AG09319 (cell line): Measurements from ENCODE around the gene CCDC9B.

Source experiments
- DNase-seq: peaks from one replicate; pipeline ENCODE4 v3.0.0-alpha.2; 2010; ENCODE audit warnings: low read depth; ENCODE audit errors: extremely low read depth
- TF ChIP-seq, protein P1 (sequence below): IDR thresholded peaks from 2 replicates; pipeline ENCODE4 v1.5.1; 2011; ENCODE audit warnings: low read depth, mild to moderate bottlenecking, inconsistent platforms, low read length, moderate library complexity

The CCDC9B gene

GRCh38 chr15:40320931-40321371 is 19.8 kb downstream of the CCDC9B start:
- no peak for DNase-seq
- TF ChIP-seq, protein P1, sequence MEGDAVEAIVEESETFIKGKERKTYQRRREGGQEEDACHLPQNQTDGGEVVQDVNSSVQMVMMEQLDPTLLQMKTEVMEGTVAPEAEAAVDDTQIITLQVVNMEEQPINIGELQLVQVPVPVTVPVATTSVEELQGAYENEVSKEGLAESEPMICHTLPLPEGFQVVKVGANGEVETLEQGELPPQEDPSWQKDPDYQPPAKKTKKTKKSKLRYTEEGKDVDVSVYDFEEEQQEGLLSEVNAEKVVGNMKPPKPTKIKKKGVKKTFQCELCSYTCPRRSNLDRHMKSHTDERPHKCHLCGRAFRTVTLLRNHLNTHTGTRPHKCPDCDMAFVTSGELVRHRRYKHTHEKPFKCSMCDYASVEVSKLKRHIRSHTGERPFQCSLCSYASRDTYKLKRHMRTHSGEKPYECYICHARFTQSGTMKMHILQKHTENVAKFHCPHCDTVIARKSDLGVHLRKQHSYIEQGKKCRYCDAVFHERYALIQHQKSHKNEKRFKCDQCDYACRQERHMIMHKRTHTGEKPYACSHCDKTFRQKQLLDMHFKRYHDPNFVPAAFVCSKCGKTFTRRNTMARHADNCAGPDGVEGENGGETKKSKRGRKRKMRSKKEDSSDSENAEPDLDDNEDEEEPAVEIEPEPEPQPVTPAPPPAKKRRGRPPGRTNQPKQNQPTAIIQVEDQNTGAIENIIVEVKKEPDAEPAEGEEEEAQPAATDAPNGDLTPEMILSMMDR, result peak; percentile 89

DNA sequence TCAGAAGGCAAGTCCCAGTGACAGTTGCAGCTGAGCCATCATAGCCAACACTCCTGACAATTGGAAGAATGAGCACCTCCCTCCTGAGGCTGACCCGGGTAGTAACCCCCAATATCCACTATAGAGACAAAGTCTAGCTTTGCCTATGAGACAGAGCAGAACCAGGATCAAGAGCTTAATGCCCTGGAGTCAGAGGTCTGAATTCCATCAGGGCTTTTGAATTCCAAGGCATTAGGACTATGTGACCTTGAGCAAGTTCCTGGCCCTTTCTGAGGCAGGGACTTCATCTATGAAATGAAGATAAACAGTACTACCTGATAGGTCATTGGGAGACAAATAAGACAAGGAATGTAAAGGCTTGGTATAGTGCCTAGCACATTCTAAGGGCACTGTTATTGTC is 20.3 kb downstream of the CCDC9B start:
- DNase-seq, result no peak
- TF ChIP-seq, protein P1, result no peak

- no peak for DNase-seq
- TF ChIP-seq, protein P1, result no peak
Observed at GRCh38 chr15:40317580-40317979, 23.2 kb downstream of the CCDC9B start.

DNA sequence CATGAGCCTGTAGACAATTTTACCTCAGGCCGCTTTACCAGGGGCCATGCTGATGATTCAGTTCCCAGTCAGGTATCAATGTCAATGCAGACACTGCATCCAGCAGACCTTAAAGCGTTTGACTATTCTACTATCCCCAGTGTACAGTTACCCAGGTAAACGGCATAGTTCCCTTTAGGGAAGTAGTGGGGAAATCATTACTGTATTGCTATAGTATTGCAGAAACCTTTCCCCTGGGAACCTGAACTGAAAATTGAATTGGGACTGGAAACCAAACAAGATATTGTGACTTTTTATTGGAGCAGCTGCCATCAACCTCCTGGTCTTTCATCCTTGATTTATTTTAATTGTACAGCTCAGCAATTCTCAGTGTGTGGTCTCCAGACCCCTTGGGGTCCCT is 23.8 kb downstream of the CCDC9B start:
- TF ChIP-seq, protein P1, result no peak
- no peak for DNase-seq

DNA sequence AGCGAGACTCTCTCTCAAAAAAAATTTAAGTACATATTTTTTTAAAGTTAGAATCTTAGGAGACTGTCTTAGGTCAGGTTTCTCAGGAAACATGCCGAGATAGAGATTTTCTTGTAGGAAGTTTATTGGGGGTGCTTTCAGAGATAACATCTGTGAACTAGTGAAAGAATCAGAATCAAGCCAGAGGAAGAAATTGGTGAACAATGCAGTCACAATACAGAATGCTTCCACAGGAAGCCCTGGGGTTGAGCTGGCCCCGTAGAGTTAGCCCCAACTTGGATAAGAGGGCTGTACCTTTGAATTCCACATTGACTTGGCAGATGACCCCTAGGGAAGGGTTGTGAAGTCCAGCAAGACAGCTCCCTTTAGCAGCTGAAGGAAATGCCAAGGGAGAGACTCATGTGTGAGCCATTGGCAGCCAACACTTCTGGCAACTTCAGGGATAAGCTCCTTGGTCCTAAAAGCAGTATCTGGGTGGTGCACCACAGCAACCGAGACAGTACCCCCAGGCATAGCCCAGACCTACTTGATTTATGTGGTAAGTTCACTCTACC is 25.9 kb downstream of the CCDC9B start:
- TF ChIP-seq, protein P1, result no peak
- DNase-seq, result no peak

- DNase-seq, result no peak
- TF ChIP-seq, protein P1, result no peak
Observed at GRCh38 chr15:40313531-40314398, 27.0 kb downstream of the CCDC9B start.
